Measurements from ENCODE around the gene PODXL.

- TF ChIP-seq CTCF (IDR thresholded peaks at IDR 0.05; ENCODE audit: poor library complexity, severe bottlenecking) (no peak), REST (IDR thresholded peaks at IDR 0.05; ENCODE audit: borderline replicate concordance) (no peak), EZH2 (IDR thresholded peaks at IDR 0.05; ENCODE audit: borderline replicate concordance, insufficient read depth, low read length, poor library complexity, severe bottlenecking) (no peak), RAD21 (conservative IDR thresholded peaks at IDR 0.05) (no peak), POLR2AphosphoS5 (IDR thresholded peaks at IDR 0.05) (no peak), EP300 (conservative IDR thresholded peaks at IDR 0.05; ENCODE audit: poor library complexity, severe bottlenecking) (no peak)
Measured at GRCh38 chr7:131529617-131530016, 26.8 kb downstream of the PODXL start.

Data from neural cell (in vitro differentiated cells).